ENCODE results near the gene ZCCHC14. TPM values are rescaled to one million over a fixed set of nuclear protein-coding genes. Genes with fewer than 3 reads are reported as not detected.

ZCCHC14 gene
- total and polyA plus RNA-seq, 2 of the 13 experiments (the other 11 are each of a cell fraction or from before 2014, with no cell fraction given), result 12.4 to 12.5 TPM

DNA sequence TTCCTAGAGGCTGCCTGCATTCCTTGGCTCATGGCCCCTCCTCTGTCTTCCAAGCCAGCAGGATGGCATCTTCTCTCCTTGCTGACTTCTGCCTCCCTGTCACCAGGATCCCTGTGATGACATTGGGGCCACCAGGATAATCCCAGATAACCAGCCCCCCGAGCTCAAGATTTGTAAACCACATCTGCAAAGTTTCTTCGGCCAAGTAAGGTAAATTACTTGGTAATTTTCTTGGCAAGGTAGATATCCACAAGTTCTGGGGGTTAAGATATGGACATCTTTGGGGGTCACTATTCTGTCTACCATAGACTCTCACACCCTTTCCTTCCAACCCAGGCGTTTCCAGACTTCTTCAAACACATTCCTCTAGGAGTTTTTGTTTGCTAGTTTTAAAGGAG lies 42.6 kb upstream of the ZCCHC14 start (continued):
- TF ChIP-seq, protein P1, sequence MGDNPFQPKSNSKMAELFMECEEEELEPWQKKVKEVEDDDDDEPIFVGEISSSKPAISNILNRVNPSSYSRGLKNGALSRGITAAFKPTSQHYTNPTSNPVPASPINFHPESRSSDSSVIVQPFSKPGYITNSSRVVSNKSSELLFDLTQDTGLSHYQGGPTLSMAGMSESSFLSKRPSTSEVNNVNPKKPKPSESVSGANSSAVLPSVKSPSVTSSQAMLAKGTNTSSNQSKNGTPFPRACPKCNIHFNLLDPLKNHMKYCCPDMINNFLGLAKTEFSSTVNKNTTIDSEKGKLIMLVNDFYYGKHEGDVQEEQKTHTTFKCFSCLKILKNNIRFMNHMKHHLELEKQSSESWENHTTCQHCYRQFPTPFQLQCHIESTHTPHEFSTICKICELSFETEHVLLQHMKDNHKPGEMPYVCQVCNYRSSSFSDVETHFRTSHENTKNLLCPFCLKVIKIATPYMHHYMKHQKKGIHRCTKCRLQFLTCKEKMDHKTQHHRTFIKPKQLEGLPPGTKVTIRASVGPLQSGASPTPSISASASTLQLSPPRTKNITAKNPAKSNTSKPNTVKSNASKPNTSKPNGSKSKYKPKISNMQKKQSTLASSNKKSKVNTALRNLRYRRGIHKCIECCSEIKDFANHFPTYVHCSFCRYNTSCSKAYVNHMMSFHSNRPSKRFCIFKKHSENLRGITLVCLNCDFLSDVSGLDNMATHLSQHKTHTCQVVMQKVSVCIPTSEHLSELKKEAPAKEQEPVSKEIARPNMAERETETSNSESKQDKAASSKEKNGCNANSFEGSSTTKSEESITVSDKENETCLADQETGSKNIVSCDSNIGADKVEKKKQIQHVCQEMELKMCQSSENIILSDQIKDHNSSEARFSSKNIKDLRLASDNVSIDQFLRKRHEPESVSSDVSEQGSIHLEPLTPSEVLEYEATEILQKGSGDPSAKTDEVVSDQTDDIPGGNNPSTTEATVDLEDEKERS (CRISPR knock-in tag; IDR thresholded peaks at IDR 0.05), result peak; percentile 88; the same call in 1 of the 2 replicates
- no peak for TF ChIP-seq ONECUT2 (CRISPR knock-in tag; IDR thresholded peaks at IDR 0.05)
- TF ChIP-seq RBFOX2 (IDR thresholded peaks at IDR 0.05; ENCODE audit: low read depth, low read length), result no peak
- no peak for TF ChIP-seq TBP (CRISPR knock-in tag; IDR thresholded peaks at IDR 0.05)
- TF ChIP-seq MED1 (CRISPR knock-in tag; IDR thresholded peaks at IDR 0.05), result no peak
- TF ChIP-seq YEATS2 (CRISPR knock-in tag; IDR thresholded peaks at IDR 0.05; ENCODE audit: borderline replicate concordance), result no peak
- 0 out of 2 replicates have a peak, but pooled peaks have one; percentile 71 for TF ChIP-seq ZSCAN30 (CRISPR knock-in tag; IDR thresholded peaks at IDR 0.05)

DNA sequence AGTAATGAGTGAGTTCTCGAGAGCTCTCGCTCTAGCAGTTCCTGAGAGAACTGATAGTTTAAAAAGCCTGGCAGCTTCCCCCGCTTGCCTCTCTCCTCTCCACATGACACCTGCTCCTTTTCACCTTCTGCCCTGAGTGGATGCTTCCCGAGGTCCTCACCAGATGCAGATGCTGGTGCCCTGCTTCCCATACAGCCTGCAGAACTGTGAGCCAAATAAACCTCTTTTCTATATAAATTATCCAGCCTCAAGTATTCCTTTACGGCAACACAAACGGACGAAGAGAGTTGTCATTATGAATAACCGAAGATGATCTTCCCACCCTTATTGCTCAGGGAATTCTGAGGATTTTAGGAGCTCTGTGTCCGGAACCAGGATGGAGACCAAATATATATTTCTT lies 41.9 kb upstream of the ZCCHC14 start:
- H3K4me2 ChIP-seq (ENCODE audit: low read depth, low read length), result no peak overlapping the region
- POLR2A ChIA-PET, result interaction anchor here (1.9 kb wide), 1 partner anchor 47 kb away, joined by 11 read pairs; no protein-coding TSS in a partner anchor
- TF ChIP-seq ZNF766 (CRISPR knock-in tag; IDR thresholded peaks at IDR 0.05; ENCODE audit: borderline replicate concordance) (peak; percentile 79; the same call in 1 of the 2 replicates), GFI1 (CRISPR knock-in tag; IDR thresholded peaks at IDR 0.05; ENCODE audit: borderline replicate concordance) (no peak), SP5 (CRISPR knock-in tag; IDR thresholded peaks at IDR 0.05; ENCODE audit: borderline replicate concordance, low read depth) (no peak), ZNF891 (CRISPR knock-in tag; IDR thresholded peaks at IDR 0.05) (no peak), POLR2AphosphoS5 (IDR thresholded peaks at IDR 0.05; ENCODE audit: low read depth, low read length) (no peak)
- no peak overlapping the region for H2AFZ ChIP-seq (ENCODE audit: low read length)
- no peak overlapping the region for H3K27ac ChIP-seq (ENCODE audit: extremely low read length, insufficient read depth, low read length)
- intact Hi-C loops (cut with micrococcal nuclease; ENCODE audit: unreplicated experiment), result no loop called here
- BruUV-seq (replicated peaks), result no TSS peak
- H3K4me1 ChIP-seq (ENCODE audit: insufficient read depth, low read length), result peaks cover 75% of the 10 kb centered on the region
- H3K4me3 ChIP-seq (replicated peaks in 1 of 3; ENCODE audit: insufficient read depth in 1 of 3, low read depth in 2 of 3, low read length in 3 of 3), result no peak overlapping the region
- 84% methylated on average over 8 of the region's 9 CpGs for WGBS (ENCODE audit: low lambda C conversion rate)
- H3K9me3 ChIP-seq (ENCODE audit: low read length), result peaks cover 29% of the 10 kb centered on the region
- no peaks in the 10 kb centered on the region for H3K36me3 ChIP-seq (replicated peaks in 1 of 2; ENCODE audit: control insufficient read depth in 1 of 2, insufficient read depth in 2 of 2, low read length in 2 of 2)
- DNase-seq (ENCODE audit: low spot score) (no peak), FAIRE-seq (no peak), ATAC-seq (no peak)
- no peaks in the 10 kb centered on the region for H3K79me2 ChIP-seq (ENCODE audit: insufficient read depth, low read length)
- in situ Hi-C loops (cut with HindIII; ENCODE audit: extremely low pct_ligation_motif_present, low pct_unique_long_range_greater_than_20kb), result no loop called here
- H4K20me1 ChIP-seq (ENCODE audit: insufficient read depth, low read length), result no peaks in the 10 kb centered on the region
- H3K9ac ChIP-seq (ENCODE audit: insufficient read depth, low read depth, low read length), result no peak overlapping the region
- H3K27me3 ChIP-seq (ENCODE audit: control insufficient read depth in 1 of 2, insufficient read depth in 2 of 2, low read length in 2 of 2), result peaks cover 3 to 7% of the 10 kb centered on the region in 2 experiments; a peak in 3 of 5 replicates
- CTCF ChIA-PET (ENCODE audit: low intra/inter-chr PET ratio, low total read pairs), result no interaction called here

Measured in HepG2 (cell line).